Neural progenitor cell (in vitro differentiated cells): ENCODE measurements around the gene MYH10.

Experiments
- EZH2 ChIP-seq: fragments of 200-600 bp; sonication (generic); IDR thresholded peaks from 2 replicates; pipeline ENCODE4 v1.6.1; 2017; ENCODE audit warnings: antibody characterized with exemption, mild to moderate bottlenecking, moderate library complexity
- EZH2phosphoT487 ChIP-seq: fragments of 200-600 bp; sonication (generic); IDR thresholded peaks from 2 replicates; pipeline ENCODE4 v1.6.1; 2017; ENCODE audit warnings: antibody characterized with exemption
- TF ChIP-seq, protein P1 (sequence below): fragments of 200-600 bp; sonication (generic); IDR thresholded peaks from 2 replicates; pipeline ENCODE4 v1.5.1; 2017; ENCODE audit warnings: antibody characterized with exemption, mild to moderate bottlenecking

GRCh38 chr17:8473451-8474192 lies 156.9 kb downstream of the MYH10 start:
- TF ChIP-seq EZH2 (no peak), EZH2phosphoT487 (no peak)
- TF ChIP-seq, protein P1, sequence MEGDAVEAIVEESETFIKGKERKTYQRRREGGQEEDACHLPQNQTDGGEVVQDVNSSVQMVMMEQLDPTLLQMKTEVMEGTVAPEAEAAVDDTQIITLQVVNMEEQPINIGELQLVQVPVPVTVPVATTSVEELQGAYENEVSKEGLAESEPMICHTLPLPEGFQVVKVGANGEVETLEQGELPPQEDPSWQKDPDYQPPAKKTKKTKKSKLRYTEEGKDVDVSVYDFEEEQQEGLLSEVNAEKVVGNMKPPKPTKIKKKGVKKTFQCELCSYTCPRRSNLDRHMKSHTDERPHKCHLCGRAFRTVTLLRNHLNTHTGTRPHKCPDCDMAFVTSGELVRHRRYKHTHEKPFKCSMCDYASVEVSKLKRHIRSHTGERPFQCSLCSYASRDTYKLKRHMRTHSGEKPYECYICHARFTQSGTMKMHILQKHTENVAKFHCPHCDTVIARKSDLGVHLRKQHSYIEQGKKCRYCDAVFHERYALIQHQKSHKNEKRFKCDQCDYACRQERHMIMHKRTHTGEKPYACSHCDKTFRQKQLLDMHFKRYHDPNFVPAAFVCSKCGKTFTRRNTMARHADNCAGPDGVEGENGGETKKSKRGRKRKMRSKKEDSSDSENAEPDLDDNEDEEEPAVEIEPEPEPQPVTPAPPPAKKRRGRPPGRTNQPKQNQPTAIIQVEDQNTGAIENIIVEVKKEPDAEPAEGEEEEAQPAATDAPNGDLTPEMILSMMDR, result no peak
